T-cell (primary cell): ENCODE results near the gene FNDC1. TPM values are rescaled to one million over a fixed set of nuclear protein-coding genes. Genes with fewer than 3 reads are reported as not detected.

Experiments used
- ATAC-seq, 4 experiments: fragments of 200-7000 bp in 3 of 4; fragments of 150-1000 bp in 1 of 4; cut with Tn5 transposase; replicated peaks in 1 of 4; 1 replicate in 3 of 4; 2 replicates in 1 of 4; pipeline ENCODE4 v1.10.0; 2021; ENCODE audit warnings: moderate library complexity in 3 of 4, mild to moderate bottlenecking in 2 of 4, moderate number of reproducible peaks in 1 of 4
- CTCF ChIA-PET, 2 donors: fragments of 300-600 bp; sonication (Branson Sonifier 250); formaldehyde crosslinking; loops; one replicate each; lab custom pipeline; 2022; ENCODE audit warnings: antibody characterized with exemption in 2 of 2; lab: Charles Lee
- POLR2A ChIA-PET, 2 donors: fragments of 300-600 bp; sonication (Branson Sonifier 250); formaldehyde crosslinking; loops; one replicate each; lab custom pipeline; 2022; ENCODE audit warnings: antibody characterized with exemption in 2 of 2; lab: Charles Lee
- DNase-seq, 35 experiments: peaks; one replicate each; pipeline versions ENCODE4 v3.0.0 to v3.0.0-alpha.2; 2013 to 2023
- H3K27ac ChIP-seq: one replicate; pipeline ENCODE4 v1.5.1; 2013; ENCODE audit warnings: low read length
- H3K27me3 ChIP-seq, 2 experiments: replicated peaks in 1 of 2; 1 replicate in 1 of 2; 2 replicates in 1 of 2; pipeline versions ENCODE4 v1.6.1 to v1.7.0; 2013; ENCODE audit warnings: low read length in 1 of 2, mixed read lengths in 1 of 2; ENCODE audit not compliant: control insufficient read depth in 2 of 2, insufficient read depth in 2 of 2; ENCODE audit errors: extremely low read depth in 1 of 2
- H3K36me3 ChIP-seq, 2 donors: 1 replicate in 1 of 2; 2 replicates in 1 of 2; pipeline versions ENCODE4 v1.6.1 to v1.7.0; 2013; ENCODE audit warnings: low read length in 1 of 2; ENCODE audit not compliant: control insufficient read depth in 2 of 2, insufficient read depth in 1 of 2; ENCODE audit errors: extremely low read depth in 1 of 2
- H3K4me1 ChIP-seq, 2 experiments: 1 replicate in 1 of 2; 2 replicates in 1 of 2; pipeline versions ENCODE4 v1.6.1 to v1.7.0; 2013; ENCODE audit warnings: low read length in 2 of 2, mixed read lengths in 1 of 2; ENCODE audit not compliant: insufficient read depth in 2 of 2, control insufficient read depth in 1 of 2; ENCODE audit errors: extremely low read depth in 1 of 2
- H3K4me3 ChIP-seq, 2 donors: 1 replicate in 1 of 2; 2 replicates in 1 of 2; pipeline versions ENCODE4 v1.5.1 to v1.7.0; 2013; ENCODE audit warnings: mild to moderate bottlenecking in 2 of 2, low read length in 1 of 2, moderate library complexity in 1 of 2; ENCODE audit not compliant: control insufficient read depth in 1 of 2; ENCODE audit errors: extremely low read depth in 1 of 2
- H3K9me3 ChIP-seq: 2 replicates; pipeline ENCODE4 v1.7.0; 2013
- H3K27ac Mint-ChIP-seq, 2 donors: one replicate each; pipeline ENCODE4 v1.8.0; 2020 to 2021; ENCODE audit warnings: mild to moderate bottlenecking in 2 of 2, mixed read lengths in 2 of 2
- H3K27me3 Mint-ChIP-seq, 2 donors: one replicate each; pipeline ENCODE4 v1.8.0; 2021 to 2022; ENCODE audit warnings: mixed read lengths in 2 of 2
- H3K36me3 Mint-ChIP-seq: one replicate; pipeline ENCODE4 v1.8.0; 2021; ENCODE audit warnings: mixed read lengths
- H3K4me1 Mint-ChIP-seq, 3 donors: one replicate each; pipeline ENCODE4 v1.8.0; 2020 to 2022; ENCODE audit warnings: mixed read lengths in 3 of 3, mild to moderate bottlenecking in 1 of 3
- H3K4me3 Mint-ChIP-seq, 3 donors: one replicate each; pipeline ENCODE4 v1.8.0; 2020 to 2022; ENCODE audit warnings: mild to moderate bottlenecking in 3 of 3, mixed read lengths in 3 of 3, moderate library complexity in 3 of 3
- H3K9me3 Mint-ChIP-seq, 3 donors: one replicate each; pipeline ENCODE4 v1.8.0; 2020 to 2022; ENCODE audit warnings: mixed read lengths in 3 of 3
- WGBS: methylation state at CpG from one replicate; pipeline ENCODE4 v1.1.5; 2013; ENCODE audit warnings: missing lambda C conversion rate; ENCODE audit not compliant: insufficient coverage; 5-methylcytosine and 5-hydroxymethylcytosine counted together
- total RNA-seq, 35 experiments: library from RNA in 6 of 35; stranded (reverse) in 6 of 35; fragments of 120-200 nt in 1 of 35; gene quantifications; one replicate each; pipeline versions ENCODE4 v1.2.1 to v1.2.4 and lab custom pipeline; 2013 to 2026

FNDC1 gene
- total RNA-seq, 5 donors from 2014 or later (not counting 1 experiment from before 2014, with no cell fraction given) = 0.03 TPM; not detected in 4

GRCh38 chr6:159197251-159197650 is 28.1 kb downstream of the FNDC1 start:
- Mint-ChIP-seq H3K4me1 (no peaks in the 10 kb centered on the region), H3K27ac (no peak overlapping the region), H3K9me3 (no peaks in the 10 kb centered on the region), H3K4me3 (no peak overlapping the region), H3K27me3 (peaks cover 22 to 23% of the 10 kb centered on the region in 2 donors), H3K36me3 (no peaks in the 10 kb centered on the region)
- ATAC-seq = no peak
- 61% methylated on average over 3 of the region's 7 CpGs for WGBS
- ChIA-PET CTCF (no interaction called here), POLR2A (no interaction called here)
- no peaks in the 10 kb centered on the region for H3K36me3 ChIP-seq
- no peaks in the 10 kb centered on the region for H3K9me3 ChIP-seq
- H3K4me3 ChIP-seq = no peak overlapping the region
- H3K27ac ChIP-seq = no peak overlapping the region
- no peak for DNase-seq
- H3K27me3 ChIP-seq = peaks cover 0 to 5% of the 10 kb centered on the region in 2 experiments
- H3K4me1 ChIP-seq = no peaks in the 10 kb centered on the region

DNA sequence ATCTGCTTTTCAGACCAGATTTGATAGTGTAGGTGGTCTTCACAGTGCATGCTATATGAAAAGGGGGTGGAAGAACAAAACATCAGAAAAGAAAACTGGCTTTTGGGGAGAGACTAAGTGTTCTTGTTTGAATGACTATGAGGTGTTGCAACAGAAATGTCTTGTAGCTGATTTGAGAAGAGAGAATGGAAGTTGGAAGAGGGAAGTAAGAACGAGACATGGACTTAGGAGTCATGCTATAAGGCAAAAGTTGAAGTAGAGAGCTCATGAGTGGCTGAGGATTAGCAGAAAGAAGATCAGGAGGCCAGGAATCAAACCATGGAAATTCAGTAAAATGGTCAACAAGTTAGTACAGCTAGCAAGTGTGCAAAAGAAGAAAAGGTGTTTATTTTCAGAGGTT is 32.1 kb downstream of the FNDC1 start:
- Histone ChIP-seq H3K9me3 (no peaks in the 10 kb centered on the region), H3K27ac (no peak overlapping the region), H3K27me3 (peaks cover 0 to 2% of the 10 kb centered on the region in 2 experiments), H3K4me3 (no peak overlapping the region), H3K36me3 (no peaks in the 10 kb centered on the region), H3K4me1 (no peaks in the 10 kb centered on the region)
- H3K4me1 Mint-ChIP-seq = peaks cover 0 to 6% (median 0%) of the 10 kb centered on the region in 3 donors
- DNase-seq (no peak), ATAC-seq (no peak)
- CTCF ChIA-PET = no interaction called here
- no peak overlapping the region for H3K27ac Mint-ChIP-seq
- 25% methylated on average over 1 of the region's 1 CpG for WGBS
- peaks cover 16 to 21% of the 10 kb centered on the region in 2 donors for H3K27me3 Mint-ChIP-seq
- POLR2A ChIA-PET = no interaction called here
- no peaks in the 10 kb centered on the region for H3K36me3 Mint-ChIP-seq
- H3K4me3 Mint-ChIP-seq = no peak overlapping the region
- no peaks in the 10 kb centered on the region for H3K9me3 Mint-ChIP-seq

GRCh38 chr6:159203304-159204005 is 34.3 kb downstream of the FNDC1 start:
- Histone ChIP-seq H3K36me3 (no peaks in the 10 kb centered on the region), H3K4me3 (no peak overlapping the region), H3K4me1 (no peaks in the 10 kb centered on the region), H3K9me3 (no peaks in the 10 kb centered on the region), H3K27ac (no peak overlapping the region), H3K27me3 (peaks cover 0 to 2% of the 10 kb centered on the region in 2 experiments)
- Mint-ChIP-seq H3K9me3 (no peaks in the 10 kb centered on the region), H3K27me3 (peaks cover 10 to 16% of the 10 kb centered on the region in 2 donors), H3K4me1 (peaks cover 0 to 6% (median 0%) of the 10 kb centered on the region in 3 donors), H3K36me3 (no peaks in the 10 kb centered on the region), H3K27ac (no peak overlapping the region), H3K4me3 (no peak overlapping the region)
- ATAC-seq (no peak), DNase-seq (no peak)
- POLR2A ChIA-PET = no interaction called here
- WGBS = 92% methylated on average over 8 of the region's 9 CpGs
- CTCF ChIA-PET = no interaction called here

GRCh38 chr6:159204605-159205004 is 35.4 kb downstream of the FNDC1 start:
- Histone ChIP-seq H3K27me3 (peaks cover 0 to 3% of the 10 kb centered on the region in 2 experiments), H3K36me3 (no peaks in the 10 kb centered on the region), H3K27ac (no peak overlapping the region), H3K9me3 (no peaks in the 10 kb centered on the region), H3K4me1 (no peaks in the 10 kb centered on the region), H3K4me3 (no peak overlapping the region)
- H3K27ac Mint-ChIP-seq = no peak overlapping the region
- no peaks in the 10 kb centered on the region for H3K36me3 Mint-ChIP-seq
- no peak for DNase-seq
- POLR2A ChIA-PET = interaction anchor here in 1 of 2 donors (0.6 kb wide), 1 partner anchor 15 kb away, joined by 3 read pairs; no protein-coding TSS in a partner anchor
- no CpG with 5 or more reads among the region's 3 CpGs for WGBS
- CTCF ChIA-PET = no interaction called here
- peaks cover 0 to 6% (median 0%) of the 10 kb centered on the region in 3 donors for H3K4me1 Mint-ChIP-seq
- H3K4me3 Mint-ChIP-seq = no peak overlapping the region
- H3K9me3 Mint-ChIP-seq = no peaks in the 10 kb centered on the region
- peaks cover 7 to 17% of the 10 kb centered on the region in 2 donors for H3K27me3 Mint-ChIP-seq
- ATAC-seq = no peak

GRCh38 chr6:159212028-159212427 is 42.8 kb downstream of the FNDC1 start:
- ATAC-seq (no peak), DNase-seq (no peak)
- peaks cover 0 to 18% of the 10 kb centered on the region in 2 experiments for H3K27me3 ChIP-seq
- H3K27ac Mint-ChIP-seq = no peak overlapping the region
- no peak overlapping the region for H3K4me3 Mint-ChIP-seq
- no peaks in the 10 kb centered on the region for H3K9me3 ChIP-seq
- ChIA-PET POLR2A (no interaction called here), CTCF (no interaction called here)
- no peaks in the 10 kb centered on the region for H3K9me3 Mint-ChIP-seq
- no peaks in the 10 kb centered on the region for H3K36me3 ChIP-seq
- H3K4me1 ChIP-seq = no peaks in the 10 kb centered on the region
- no peak overlapping the region for H3K4me3 ChIP-seq
- 66% methylated on average over 3 of the region's 4 CpGs for WGBS
- H3K27me3 Mint-ChIP-seq = peaks cover 1 to 6% of the 10 kb centered on the region in 2 donors
- H3K27ac ChIP-seq = no peak overlapping the region
- no peaks in the 10 kb centered on the region for H3K36me3 Mint-ChIP-seq
- H3K4me1 Mint-ChIP-seq = no peaks in the 10 kb centered on the region

- Histone ChIP-seq H3K4me1 (no peaks in the 10 kb centered on the region), H3K27ac (no peak overlapping the region), H3K9me3 (no peaks in the 10 kb centered on the region), H3K36me3 (no peaks in the 10 kb centered on the region), H3K4me3 (no peak overlapping the region), H3K27me3 (peaks cover 0 to 25% of the 10 kb centered on the region in 2 experiments)
- Mint-ChIP-seq H3K27me3 (peaks cover 5 to 6% of the 10 kb centered on the region in 2 donors), H3K36me3 (no peaks in the 10 kb centered on the region), H3K4me1 (peaks cover 0 to 3% (median 0%) of the 10 kb centered on the region in 3 donors), H3K9me3 (no peaks in the 10 kb centered on the region), H3K4me3 (no peak overlapping the region), H3K27ac (no peak overlapping the region)
- DNase-seq (no peak), ATAC-seq (no peak)
- POLR2A ChIA-PET = no interaction called here
- 90% methylated on average over 4 of the region's 5 CpGs for whole genome bisulfite sequencing
- CTCF ChIA-PET = no interaction called here
These were observed 43.5 kb downstream of the FNDC1 start for GRCh38 chr6:159212525-159213280.
